ENCODE measurements around the gene ZNF426.

DNA sequence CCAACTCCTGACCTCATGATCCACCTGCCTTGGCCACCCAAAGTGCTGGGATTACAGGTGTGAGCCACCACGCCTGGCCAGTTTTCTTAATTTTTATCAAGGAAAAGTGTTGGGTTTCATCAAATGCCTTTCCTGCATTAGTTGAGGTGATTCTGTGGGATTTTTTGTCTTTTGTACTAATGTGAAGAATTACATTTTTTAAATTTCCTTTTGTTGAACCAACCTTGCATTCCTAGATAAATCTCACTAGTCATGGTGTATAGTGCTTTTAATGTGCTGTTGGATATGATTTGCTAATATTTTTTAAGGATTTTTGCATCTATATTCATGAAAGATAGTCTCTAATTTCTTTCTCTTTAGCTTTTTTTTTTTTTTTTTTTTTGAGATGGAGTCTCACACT, 37.6 kb downstream of the ZNF426 start:
- TF ChIP-seq, protein P1, sequence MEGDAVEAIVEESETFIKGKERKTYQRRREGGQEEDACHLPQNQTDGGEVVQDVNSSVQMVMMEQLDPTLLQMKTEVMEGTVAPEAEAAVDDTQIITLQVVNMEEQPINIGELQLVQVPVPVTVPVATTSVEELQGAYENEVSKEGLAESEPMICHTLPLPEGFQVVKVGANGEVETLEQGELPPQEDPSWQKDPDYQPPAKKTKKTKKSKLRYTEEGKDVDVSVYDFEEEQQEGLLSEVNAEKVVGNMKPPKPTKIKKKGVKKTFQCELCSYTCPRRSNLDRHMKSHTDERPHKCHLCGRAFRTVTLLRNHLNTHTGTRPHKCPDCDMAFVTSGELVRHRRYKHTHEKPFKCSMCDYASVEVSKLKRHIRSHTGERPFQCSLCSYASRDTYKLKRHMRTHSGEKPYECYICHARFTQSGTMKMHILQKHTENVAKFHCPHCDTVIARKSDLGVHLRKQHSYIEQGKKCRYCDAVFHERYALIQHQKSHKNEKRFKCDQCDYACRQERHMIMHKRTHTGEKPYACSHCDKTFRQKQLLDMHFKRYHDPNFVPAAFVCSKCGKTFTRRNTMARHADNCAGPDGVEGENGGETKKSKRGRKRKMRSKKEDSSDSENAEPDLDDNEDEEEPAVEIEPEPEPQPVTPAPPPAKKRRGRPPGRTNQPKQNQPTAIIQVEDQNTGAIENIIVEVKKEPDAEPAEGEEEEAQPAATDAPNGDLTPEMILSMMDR (IDR thresholded peaks at IDR 0.05; ENCODE audit: low read length), result no peak
- no peak for TF ChIP-seq EZH2 (IDR thresholded peaks at IDR 0.05; ENCODE audit: borderline replicate concordance, low read length)
